ENCODE results near the gene SLK.

Gene SLK

GRCh38 chr10:104057717-104058116 lies 90.8 kb downstream of the SLK start:
- no peak for DNase-seq

GRCh38 chr10:104059364-104059763 lies 92.4 kb downstream of the SLK start:
- DNase-seq = no peak

GRCh38 chr10:104061196-104061595 lies 94.3 kb downstream of the SLK start:
- no peak for DNase-seq

GRCh38 chr10:104065748-104066147 lies 98.8 kb downstream of the SLK start:
- no peak for DNase-seq

GRCh38 chr10:104066945-104067344 lies 100.0 kb downstream of the SLK start:
- DNase-seq = no peak

GRCh38 chr10:104067525-104067924 lies 100.6 kb downstream of the SLK start:
- no peak for DNase-seq

- no peak for DNase-seq
Observed at GRCh38 chr10:104069613-104070012, 102.7 kb downstream of the SLK start.

GRCh38 chr10:104072786-104073185 lies 105.8 kb downstream of the SLK start:
- DNase-seq = no peak

- no peak for DNase-seq
Observed at GRCh38 chr10:104074505-104074904, 107.6 kb downstream of the SLK start.

- DNase-seq = no peak
Observed at GRCh38 chr10:104076743-104077160, 109.8 kb downstream of the SLK start.

GRCh38 chr10:104077247-104077646 lies 110.3 kb downstream of the SLK start:
- DNase-seq = no peak

GRCh38 chr10:104077663-104078151 lies 110.8 kb downstream of the SLK start:
- no peak for DNase-seq
